D721Med (cell line): Measurements from ENCODE around the gene MBD5.

Experiments
- DNase-seq: peaks from one replicate; pipeline ENCODE4 v3.0.0; 2011; ENCODE audit warnings: low spot score; ENCODE audit not compliant: insufficient read length
- FAIRE-seq: peaks from 2 replicates; lab custom pipeline; 2011; peaks lifted over from hg19 to GRCh38; lab: Jason Lieb, UNC
- CTCF ChIP-seq: IDR thresholded peaks from 2 replicates; pipeline ENCODE4 v1.5.1; 2012; ENCODE audit warnings: mild to moderate bottlenecking, control low read depth; ENCODE audit not compliant: insufficient read depth; ENCODE audit errors: missing control alignments

MBD5 gene

GRCh38 chr2:148303161-148303560 lies 282.3 kb downstream of the MBD5 start:
- DNase-seq (no peak), FAIRE-seq (no peak)
- no peak for TF ChIP-seq CTCF

- TF ChIP-seq CTCF: no peak
- FAIRE-seq (no peak), DNase-seq (no peak)
These were observed 284.6 kb downstream of the MBD5 start for GRCh38 chr2:148305476-148305875.

GRCh38 chr2:148306027-148306426 lies 285.1 kb downstream of the MBD5 start:
- no peak for TF ChIP-seq CTCF
- FAIRE-seq (no peak), DNase-seq (no peak)

GRCh38 chr2:148317598-148317997 lies 296.7 kb downstream of the MBD5 start:
- FAIRE-seq: no peak
- TF ChIP-seq CTCF: no peak

GRCh38 chr2:148338541-148338940 lies 317.6 kb downstream of the MBD5 start:
- DNase-seq (no peak), FAIRE-seq (no peak)
- no peak for TF ChIP-seq CTCF

More at GRCh38 chr2:148317598-148317997, 296.7 kb downstream of the MBD5 start:
- no peak for DNase-seq

GRCh38 chr2:148342086-148342485 lies 321.2 kb downstream of the MBD5 start:
- FAIRE-seq (no peak), DNase-seq (no peak)
- TF ChIP-seq CTCF: no peak

GRCh38 chr2:148350199-148350598 lies 329.3 kb downstream of the MBD5 start:
- TF ChIP-seq CTCF: no peak
- no peak for DNase-seq
- FAIRE-seq: no peak
